Glutamatergic neuron (in vitro differentiated cells): ENCODE results near the gene DERA. TPM values are rescaled to one million over a fixed set of nuclear protein-coding genes. Genes with fewer than 3 reads are reported as not detected.

Experiments used
- DNase-seq: peaks from one replicate; pipeline ENCODE4 v3.0.0; 2022
- H3K27ac Mint-ChIP-seq: one replicate; pipeline ENCODE4 v1.8.0; 2020; ENCODE audit warnings: mild to moderate bottlenecking, mixed read lengths, inconsistent platforms; ENCODE audit not compliant: unreplicated experiment
- H3K27me3 Mint-ChIP-seq: one replicate; pipeline ENCODE4 v1.8.0; 2020; ENCODE audit warnings: mild to moderate bottlenecking, moderate library complexity, mixed read lengths, inconsistent platforms; ENCODE audit not compliant: unreplicated experiment
- H3K36me3 Mint-ChIP-seq: one replicate; pipeline ENCODE4 v1.8.0; 2020; ENCODE audit warnings: mild to moderate bottlenecking, mixed read lengths, inconsistent platforms; ENCODE audit not compliant: unreplicated experiment
- H3K4me1 Mint-ChIP-seq: one replicate; pipeline ENCODE4 v1.8.0; 2020; ENCODE audit warnings: mild to moderate bottlenecking, low read depth, mixed read lengths, inconsistent platforms; ENCODE audit not compliant: unreplicated experiment
- H3K4me3 Mint-ChIP-seq: one replicate; pipeline ENCODE4 v1.8.0; 2020; ENCODE audit warnings: mild to moderate bottlenecking, mixed read lengths, inconsistent platforms; ENCODE audit not compliant: unreplicated experiment
- H3K9me3 Mint-ChIP-seq: one replicate; pipeline ENCODE4 v1.8.0; 2020; ENCODE audit warnings: mild to moderate bottlenecking, moderate library complexity, mixed read lengths, inconsistent platforms; ENCODE audit not compliant: unreplicated experiment
- total RNA-seq: library from RNA; stranded (reverse); fragmentation: NEBNext Ultra II Directional; extraction: Animal tissue kit (Norgen Biotek cat#: 25700); gene quantifications from one replicate; pipeline ENCODE4 v1.2.1, GENCODE V29; 2021; ENCODE audit not compliant: unreplicated experiment
- TF ChIP-seq, protein P1 (sequence below): fragments of 200-600 bp; sonication (generic); IDR thresholded peaks from one replicate; pipeline ENCODE4 v1.5.0; 2021; ENCODE audit not compliant: partially characterized antibody, unreplicated experiment

The DERA gene
- total RNA-seq, 1 donor from 2014 or later = 55.6 TPM

DNA sequence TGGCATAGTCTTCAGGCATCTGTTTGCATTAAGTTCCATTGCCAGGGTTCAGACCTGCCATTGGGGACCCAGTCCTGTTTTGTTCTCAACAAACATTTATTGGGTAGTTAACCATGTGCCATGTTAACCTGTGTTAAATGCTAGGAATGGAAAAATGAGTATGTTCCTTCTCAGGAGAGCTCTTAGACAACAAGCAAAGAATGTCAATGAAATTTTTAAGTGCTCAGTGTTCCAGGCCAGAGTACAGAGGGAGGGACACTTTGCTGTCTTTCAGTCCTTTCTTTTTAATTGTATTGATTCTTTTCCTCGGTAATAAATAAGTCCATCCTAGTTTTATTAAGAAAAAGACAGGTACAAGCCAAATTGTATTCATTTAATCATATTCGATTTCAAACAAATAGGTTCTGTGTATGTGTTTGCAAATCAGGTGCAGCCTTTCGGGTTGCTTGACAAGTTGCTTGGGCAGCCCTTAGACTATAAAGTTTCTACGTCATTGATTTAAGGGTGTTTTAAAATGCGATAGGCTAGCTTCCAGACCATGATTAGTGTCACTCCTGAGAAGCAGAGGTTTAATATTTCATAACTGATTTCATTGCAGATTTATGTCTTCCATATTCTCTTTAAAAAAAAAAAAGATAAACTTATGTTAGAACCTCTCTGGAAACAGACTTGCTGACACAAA lies 123.1 kb downstream of the DERA start:
- Mint-ChIP-seq H3K4me3 (no peak overlapping the region), H3K36me3 (peaks cover 4% of the 10 kb centered on the region), H3K4me1 (no peaks in the 10 kb centered on the region), H3K27me3 (peaks cover 1% of the 10 kb centered on the region), H3K27ac (no peak overlapping the region), H3K9me3 (no peaks in the 10 kb centered on the region)
- DNase-seq = no peak
- TF ChIP-seq, protein P1, sequence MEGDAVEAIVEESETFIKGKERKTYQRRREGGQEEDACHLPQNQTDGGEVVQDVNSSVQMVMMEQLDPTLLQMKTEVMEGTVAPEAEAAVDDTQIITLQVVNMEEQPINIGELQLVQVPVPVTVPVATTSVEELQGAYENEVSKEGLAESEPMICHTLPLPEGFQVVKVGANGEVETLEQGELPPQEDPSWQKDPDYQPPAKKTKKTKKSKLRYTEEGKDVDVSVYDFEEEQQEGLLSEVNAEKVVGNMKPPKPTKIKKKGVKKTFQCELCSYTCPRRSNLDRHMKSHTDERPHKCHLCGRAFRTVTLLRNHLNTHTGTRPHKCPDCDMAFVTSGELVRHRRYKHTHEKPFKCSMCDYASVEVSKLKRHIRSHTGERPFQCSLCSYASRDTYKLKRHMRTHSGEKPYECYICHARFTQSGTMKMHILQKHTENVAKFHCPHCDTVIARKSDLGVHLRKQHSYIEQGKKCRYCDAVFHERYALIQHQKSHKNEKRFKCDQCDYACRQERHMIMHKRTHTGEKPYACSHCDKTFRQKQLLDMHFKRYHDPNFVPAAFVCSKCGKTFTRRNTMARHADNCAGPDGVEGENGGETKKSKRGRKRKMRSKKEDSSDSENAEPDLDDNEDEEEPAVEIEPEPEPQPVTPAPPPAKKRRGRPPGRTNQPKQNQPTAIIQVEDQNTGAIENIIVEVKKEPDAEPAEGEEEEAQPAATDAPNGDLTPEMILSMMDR = no peak

DNA sequence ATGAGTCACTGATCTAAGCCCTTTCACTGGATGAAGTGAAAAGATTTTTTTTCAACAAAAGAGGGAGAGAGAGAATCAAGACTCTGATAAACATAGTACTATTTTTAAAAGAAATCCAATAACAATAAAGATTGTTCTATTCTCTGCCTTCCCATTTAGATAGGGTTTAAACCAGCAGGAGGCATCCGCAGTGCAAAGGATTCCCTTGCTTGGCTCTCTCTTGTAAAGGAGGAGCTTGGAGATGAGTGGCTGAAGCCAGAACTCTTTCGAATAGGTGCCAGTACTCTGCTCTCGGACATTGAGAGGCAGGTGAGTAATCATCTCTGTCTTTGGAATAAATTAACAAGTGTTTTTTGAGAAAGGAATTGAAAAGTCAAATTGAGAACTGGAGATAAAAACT lies 124.9 kb downstream of the DERA start:
- H3K36me3 Mint-ChIP-seq = peaks cover 4% of the 10 kb centered on the region
- TF ChIP-seq, protein P1 = no peak
- DNase-seq = no peak
- H3K27ac Mint-ChIP-seq = no peak overlapping the region
- H3K4me1 Mint-ChIP-seq = no peaks in the 10 kb centered on the region
- H3K4me3 Mint-ChIP-seq = no peak overlapping the region
- H3K27me3 Mint-ChIP-seq = peaks cover 1% of the 10 kb centered on the region
- no peaks in the 10 kb centered on the region for H3K9me3 Mint-ChIP-seq

DNA sequence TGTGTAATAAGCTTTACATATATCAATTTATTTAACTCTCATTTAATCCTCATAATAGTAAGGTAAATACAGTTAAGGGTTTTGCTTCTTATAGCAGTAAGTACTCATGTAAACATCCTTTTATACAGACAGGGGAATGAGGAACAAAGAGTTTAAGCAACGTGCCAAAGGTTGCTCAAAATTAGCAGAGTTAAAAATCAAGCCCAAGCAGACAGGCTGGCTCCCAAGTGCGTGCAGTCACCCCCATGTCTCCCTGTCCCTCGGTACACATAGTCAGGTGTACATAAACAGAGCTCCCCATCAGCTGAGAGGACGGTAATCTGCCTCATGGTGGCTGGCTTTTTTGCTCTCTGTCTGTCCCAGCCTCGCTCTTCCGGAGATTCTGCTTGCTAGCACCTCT lies 126.4 kb downstream of the DERA start:
- Mint-ChIP-seq H3K4me3 (no peak overlapping the region), H3K4me1 (no peaks in the 10 kb centered on the region), H3K36me3 (peaks cover 10% of the 10 kb centered on the region), H3K27ac (no peak overlapping the region), H3K27me3 (peaks cover 1% of the 10 kb centered on the region), H3K9me3 (no peaks in the 10 kb centered on the region)
- TF ChIP-seq, protein P1 = no peak
- DNase-seq = no peak

- Mint-ChIP-seq H3K4me3 (no peak overlapping the region), H3K27ac (no peak overlapping the region), H3K36me3 (peaks cover 17% of the 10 kb centered on the region), H3K27me3 (no peaks in the 10 kb centered on the region), H3K9me3 (no peaks in the 10 kb centered on the region), H3K4me1 (no peaks in the 10 kb centered on the region)
- TF ChIP-seq, protein P1 = no peak
- DNase-seq = no peak
These were observed 132.3 kb downstream of the DERA start for GRCh38 chr12:16043480-16043879.

GRCh38 chr12:16046266-16046665 lies 135.1 kb downstream of the DERA start:
- H3K36me3 Mint-ChIP-seq = peaks cover 27% of the 10 kb centered on the region
- H3K4me3 Mint-ChIP-seq = no peak overlapping the region
- no peaks in the 10 kb centered on the region for H3K27me3 Mint-ChIP-seq
- H3K27ac Mint-ChIP-seq = no peak overlapping the region
- DNase-seq = no peak
- TF ChIP-seq, protein P1 = no peak
- H3K9me3 Mint-ChIP-seq = no peaks in the 10 kb centered on the region
- H3K4me1 Mint-ChIP-seq = no peaks in the 10 kb centered on the region
